Upper lobe of left lung (tissue), 6 donors: ENCODE data around the gene RPS2. TPM values are rescaled to one million over a fixed set of nuclear protein-coding genes. Genes with fewer than 3 reads are reported as not detected.

Source experiments
- ATAC-seq, 2 donors: fragments of 200-7000 bp; cut with Tn5 transposase; one replicate each; pipeline ENCODE4 v1.9.1; 2022; ENCODE audit warnings: mild to moderate bottlenecking in 2 of 2, moderate library complexity in 2 of 2; ENCODE audit not compliant: low FRiP score in 2 of 2
- DNase-seq, 2 donors: peaks; one replicate each; pipeline ENCODE4 v3.0.0-alpha.2; 2019 to 2020
- H3K27ac ChIP-seq, 4 donors: fragments of 200-600 bp; sonication (generic); one replicate each; pipeline ENCODE4 v1.5.1; 2016 to 2019
- H3K27me3 ChIP-seq, 4 donors: fragments of 200-600 bp; sonication (generic); one replicate each; pipeline ENCODE4 v1.5.1; 2017 to 2019
- H3K36me3 ChIP-seq, 4 donors: fragments of 200-600 bp; sonication (generic); one replicate each; pipeline ENCODE4 v1.5.1; 2016 to 2019
- H3K4me1 ChIP-seq, 4 donors: fragments of 200-600 bp; sonication (generic); one replicate each; pipeline ENCODE4 v1.5.1; 2018 to 2019
- H3K4me3 ChIP-seq, 4 donors: fragments of 200-600 bp; sonication (generic); one replicate each; pipeline ENCODE4 v1.5.1; 2017 to 2019; ENCODE audit warnings: mild to moderate bottlenecking in 2 of 4, moderate library complexity in 1 of 4
- H3K9me3 ChIP-seq, 4 donors: fragments of 200-600 bp; sonication (generic); one replicate each; pipeline ENCODE4 v1.5.1; 2018 to 2019
- EP300 ChIP-seq, 4 donors: sonication (generic); formaldehyde crosslinking; IDR thresholded peaks; one replicate each; pipeline ENCODE4 v1.5.1; 2017; ENCODE audit warnings: antibody characterized with exemption in 4 of 4, control low read depth in 2 of 4
- POLR2A ChIP-seq, 4 donors: fragments of 450-650 bp; IDR thresholded peaks; one replicate each; pipeline ENCODE4 v1.5.1; 2016 to 2017; ENCODE audit warnings: antibody characterized with exemption in 4 of 4, mild to moderate bottlenecking in 2 of 4
- POLR2AphosphoS5 ChIP-seq, 2 donors: sonication (generic); formaldehyde crosslinking; IDR thresholded peaks; one replicate each; pipeline ENCODE4 v1.5.1; 2017; ENCODE audit warnings: antibody characterized with exemption in 2 of 2
- WGBS, 2 donors: methylation state at CpG; one replicate each; pipeline ENCODE4 v1.1.5; 2017 to 2018; 5-methylcytosine and 5-hydroxymethylcytosine counted together
- total RNA-seq, 6 donors: library from RNA; depleted of rRNA in 4 of 6; stranded (reverse); fragments of >200 nt in 4 of 6; gene quantifications; one replicate each; pipeline versions ENCODE4 v1.1.0 to v1.2.1, GENCODE V29; 2016 to 2021
- TF ChIP-seq, protein P1 (sequence below), 6 experiments: fragments of 450-650 bp in 4 of 6; fragments of 200-600 bp in 2 of 6; sonication (generic) in 2 of 6; IDR thresholded peaks; one replicate each; pipeline ENCODE4 v1.5.1; 2016 to 2019; ENCODE audit warnings: antibody characterized with exemption in 6 of 6
- donor health status: DM: no; HTN: no; CAD: no; lungs with moderate emphysema.
- donor health status: DM: no; HTN: yes; CAD: no; lungs with severe emphysema.

Gene RPS2
- total RNA-seq, 6 donors from 2014 or later: 1,128 to 1,943 (median 1,579) TPM

DNA sequence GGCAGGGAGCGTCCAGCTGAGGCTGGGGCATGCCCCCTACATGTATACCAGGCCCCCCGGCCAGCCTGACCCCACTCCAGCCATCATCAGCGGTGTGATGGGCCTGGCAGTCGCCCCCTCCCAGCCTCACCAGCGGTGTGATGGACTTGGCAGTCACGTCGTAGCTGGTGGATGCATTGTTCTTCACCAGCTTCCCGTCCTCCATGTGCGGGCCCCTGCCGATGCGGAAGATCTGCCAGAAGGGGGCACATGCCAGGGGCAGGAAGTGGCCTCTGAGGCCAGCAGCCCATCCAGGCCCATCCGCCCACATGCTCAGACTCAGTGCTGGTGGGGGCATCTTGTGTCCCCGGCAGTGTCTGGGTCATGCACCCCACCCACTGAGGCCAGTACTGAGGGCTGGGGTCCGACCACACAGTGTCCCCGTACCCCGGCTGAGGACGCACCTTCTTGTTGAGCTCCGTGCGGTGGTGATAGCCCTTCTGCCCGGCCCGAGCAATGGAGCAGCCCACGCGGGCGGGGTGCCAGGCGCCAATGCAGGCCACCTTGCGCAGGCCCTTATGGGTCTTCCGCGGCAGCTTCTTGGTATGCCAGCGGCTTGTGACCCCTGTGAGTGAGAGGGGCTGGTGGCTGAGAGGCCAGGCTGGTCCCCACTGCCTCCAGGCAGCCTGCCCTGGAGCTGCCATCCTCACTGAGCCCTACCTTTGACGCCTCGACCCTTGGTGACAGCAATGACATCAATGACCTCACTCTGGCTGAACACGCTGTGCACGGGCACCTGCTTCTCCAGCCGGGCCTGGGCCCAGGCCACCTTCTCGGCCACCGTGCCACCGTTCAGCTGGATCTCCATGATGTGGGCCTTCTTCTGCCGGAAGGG lies 17.9 kb downstream of the RPS2 start:
- no peaks in the 10 kb centered on the region for H3K27me3 ChIP-seq
- H3K9me3 ChIP-seq: no peaks in the 10 kb centered on the region
- WGBS, 2 donors: 60 to 83% methylated on average over 1 to 38 of the region's 38 CpGs
- H3K36me3 ChIP-seq: no peaks in the 10 kb centered on the region
- peaks cover 8 to 21% (median 10%) of the 10 kb centered on the region in 4 donors for H3K4me1 ChIP-seq
- H3K27ac ChIP-seq: no peak overlapping the region
- DNase-seq (peak in 1 of 2 donors; percentile 83), ATAC-seq (no peak)
- TF ChIP-seq POLR2A (IDR thresholded peaks at IDR 0.05) (no peak), EP300 (IDR thresholded peaks at IDR 0.05) (no peak), POLR2AphosphoS5 (IDR thresholded peaks at IDR 0.05) (no peak)
- TF ChIP-seq, protein P1, sequence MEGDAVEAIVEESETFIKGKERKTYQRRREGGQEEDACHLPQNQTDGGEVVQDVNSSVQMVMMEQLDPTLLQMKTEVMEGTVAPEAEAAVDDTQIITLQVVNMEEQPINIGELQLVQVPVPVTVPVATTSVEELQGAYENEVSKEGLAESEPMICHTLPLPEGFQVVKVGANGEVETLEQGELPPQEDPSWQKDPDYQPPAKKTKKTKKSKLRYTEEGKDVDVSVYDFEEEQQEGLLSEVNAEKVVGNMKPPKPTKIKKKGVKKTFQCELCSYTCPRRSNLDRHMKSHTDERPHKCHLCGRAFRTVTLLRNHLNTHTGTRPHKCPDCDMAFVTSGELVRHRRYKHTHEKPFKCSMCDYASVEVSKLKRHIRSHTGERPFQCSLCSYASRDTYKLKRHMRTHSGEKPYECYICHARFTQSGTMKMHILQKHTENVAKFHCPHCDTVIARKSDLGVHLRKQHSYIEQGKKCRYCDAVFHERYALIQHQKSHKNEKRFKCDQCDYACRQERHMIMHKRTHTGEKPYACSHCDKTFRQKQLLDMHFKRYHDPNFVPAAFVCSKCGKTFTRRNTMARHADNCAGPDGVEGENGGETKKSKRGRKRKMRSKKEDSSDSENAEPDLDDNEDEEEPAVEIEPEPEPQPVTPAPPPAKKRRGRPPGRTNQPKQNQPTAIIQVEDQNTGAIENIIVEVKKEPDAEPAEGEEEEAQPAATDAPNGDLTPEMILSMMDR (IDR thresholded peaks at IDR 0.05): no peak
- H3K4me3 ChIP-seq: no peak overlapping the region

DNA sequence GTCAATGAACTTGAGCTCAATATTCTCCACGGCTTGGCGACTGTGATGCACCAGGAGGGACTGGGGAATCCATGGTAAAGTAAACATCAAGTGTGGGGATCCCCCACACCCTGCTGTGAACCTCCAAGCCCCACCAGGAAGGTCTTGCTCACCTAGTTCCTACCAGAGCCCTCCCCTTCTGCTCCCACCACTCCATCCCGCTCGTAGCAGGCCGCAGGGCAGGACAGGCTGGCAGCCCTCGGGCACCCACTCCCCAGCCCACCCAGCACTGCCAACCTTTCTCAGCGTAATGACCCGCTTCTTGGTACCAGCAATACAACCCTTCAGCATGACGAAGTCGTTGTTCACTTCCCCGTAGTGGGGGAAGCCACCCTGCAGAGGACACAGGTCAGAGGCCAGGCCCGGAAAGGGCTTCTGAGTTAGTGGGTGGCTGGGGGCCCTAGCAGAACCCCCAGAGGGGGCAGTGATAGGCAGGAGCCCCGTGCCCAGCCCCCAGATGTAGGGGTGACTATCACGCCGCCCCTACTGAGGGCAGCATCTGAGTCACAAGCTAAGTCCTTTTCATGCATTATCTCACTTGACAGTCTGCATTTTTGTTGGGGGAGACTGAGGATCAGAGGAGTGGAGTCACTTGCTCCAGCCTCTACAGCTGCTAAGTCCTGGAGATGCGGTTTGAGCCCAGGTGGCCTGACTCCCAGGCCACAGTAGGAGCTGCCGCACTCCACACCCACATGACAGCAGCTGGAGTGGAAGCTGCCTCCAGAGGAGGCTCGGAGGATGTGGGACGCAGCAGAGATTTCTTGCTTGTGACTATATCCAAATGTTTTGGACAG lies 18.9 kb downstream of the RPS2 start:
- Histone ChIP-seq H3K27ac (no peak overlapping the region), H3K36me3 (peaks cover 0 to 4% (median 3%) of the 10 kb centered on the region in 4 donors), H3K4me3 (no peak overlapping the region), H3K4me1 (peaks cover 13 to 23% (median 14%) of the 10 kb centered on the region in 4 donors), H3K9me3 (no peaks in the 10 kb centered on the region), H3K27me3 (no peaks in the 10 kb centered on the region)
- DNase-seq (no peak), ATAC-seq (no peak)
- 85 to 90% methylated on average over 15 to 19 of the region's 19 CpGs for WGBS, 2 donors
- TF ChIP-seq, protein P1 (IDR thresholded peaks at IDR 0.05): no peak
- TF ChIP-seq POLR2A (IDR thresholded peaks at IDR 0.05) (no peak), EP300 (IDR thresholded peaks at IDR 0.05) (no peak), POLR2AphosphoS5 (IDR thresholded peaks at IDR 0.05) (no peak)

DNA sequence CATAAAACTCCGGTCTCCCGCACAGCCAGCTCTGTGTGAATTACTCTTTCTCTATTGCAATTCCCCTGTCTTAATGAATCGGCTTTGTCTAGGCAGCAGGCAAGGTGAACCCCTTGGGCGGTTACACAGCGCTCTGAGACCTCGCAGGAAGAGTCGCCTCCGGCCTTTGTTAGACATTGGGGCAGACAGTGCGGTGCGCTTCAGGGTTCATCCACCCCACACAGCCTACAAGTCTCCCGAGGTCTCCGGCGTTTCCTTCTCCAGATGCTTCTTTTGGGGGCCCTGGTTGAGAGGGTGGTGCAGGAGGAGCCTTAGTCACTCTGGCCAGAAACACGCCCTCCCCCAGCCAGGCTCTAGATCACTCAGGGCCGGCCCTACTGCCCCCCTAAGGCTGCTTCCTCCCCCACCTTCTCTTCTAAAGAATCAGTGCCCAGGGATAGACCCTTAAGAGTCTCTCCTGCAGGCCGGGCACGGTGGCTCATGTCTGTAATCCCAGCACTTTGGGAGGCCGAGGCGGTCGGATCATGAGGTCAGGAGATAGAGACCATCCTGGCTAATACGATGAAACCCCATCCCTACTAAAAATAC lies 19.9 kb downstream of the RPS2 start:
- ATAC-seq (no peak), DNase-seq (no peak)
- peaks cover 0 to 15% (median 13%) of the 10 kb centered on the region in 4 donors for H3K36me3 ChIP-seq
- peaks cover 13 to 23% (median 14%) of the 10 kb centered on the region in 4 donors for H3K4me1 ChIP-seq
- TF ChIP-seq EP300 (IDR thresholded peaks at IDR 0.05): no peak
- TF ChIP-seq, protein P1 (IDR thresholded peaks at IDR 0.05): no peak
- no peak for TF ChIP-seq POLR2A (IDR thresholded peaks at IDR 0.05)
- TF ChIP-seq POLR2AphosphoS5 (IDR thresholded peaks at IDR 0.05): no peak
- H3K9me3 ChIP-seq: no peaks in the 10 kb centered on the region
- no peak overlapping the region for H3K4me3 ChIP-seq
- WGBS, 2 donors: 92% methylated on average over 21 of the region's 21 CpGs
- no peak overlapping the region for H3K27ac ChIP-seq
- no peaks in the 10 kb centered on the region for H3K27me3 ChIP-seq

DNA sequence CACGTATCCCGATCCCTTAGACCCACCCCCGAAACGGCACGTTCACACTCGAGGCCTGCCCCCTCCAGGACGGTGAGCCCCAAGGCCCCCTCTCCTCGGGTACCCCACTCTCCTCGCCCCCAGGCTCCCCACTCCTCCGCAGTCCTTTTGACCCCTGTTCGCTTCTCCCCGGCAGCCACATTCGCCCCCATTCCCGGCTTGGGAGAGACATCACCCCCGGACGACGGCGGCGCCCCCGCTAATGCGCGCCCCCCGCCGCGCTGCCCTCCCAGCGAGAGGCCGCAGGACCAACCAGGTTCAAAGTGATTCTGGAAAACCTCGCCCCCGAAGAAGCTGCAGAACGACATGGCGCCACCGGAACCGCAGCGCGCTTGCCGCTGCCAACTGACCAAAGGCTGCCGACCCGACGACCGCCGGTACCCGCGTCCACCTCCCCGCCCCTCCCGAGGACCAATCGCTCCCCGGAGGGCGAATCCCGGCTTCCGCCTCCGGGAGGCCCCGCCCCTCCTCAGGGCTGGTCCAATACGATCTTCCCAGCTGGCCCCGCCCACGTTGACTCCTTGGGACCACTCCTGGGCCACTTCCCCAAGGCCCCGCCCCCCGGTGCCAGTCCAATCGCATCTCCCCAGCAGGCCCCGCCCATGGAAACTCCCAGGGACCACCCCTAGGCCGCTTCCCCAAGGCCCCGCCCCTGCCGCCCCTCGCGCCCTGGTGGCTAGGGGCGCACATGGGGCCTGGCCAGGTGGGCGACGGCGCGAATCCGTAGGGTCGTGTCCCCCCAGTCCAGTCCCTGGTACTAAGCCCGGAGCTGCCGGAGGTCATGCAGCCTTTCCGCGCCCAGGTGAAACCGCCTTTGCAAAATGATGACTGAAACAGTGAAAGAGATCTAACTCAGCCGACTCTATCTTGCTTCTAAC lies 21.6 kb downstream of the RPS2 start, which contains the start of gene MSRB1:
Gene MSRB1 (minus strand): TSS at position 390 of the 917 bp plus-strand sequence. CDS start 43 bp downstream, at position 347.
- Histone ChIP-seq H3K4me3 (peak within 1 kb of the TSS; percentile 77 to 96 (median 91)), H3K9me3 (no peaks in the 10 kb centered on the region), H3K4me1 (peaks cover 13 to 23% (median 16%) of the 10 kb centered on the region in 4 donors), H3K27ac (peak within 1 kb of the TSS; percentile 80 to 96 (median 88)), H3K27me3 (no peaks in the 10 kb centered on the region), H3K36me3 (peaks cover 3 to 31% (median 29%) of the 10 kb centered on the region in 4 donors)
- peak; percentile 98 for ATAC-seq
- peak; percentile 98 to 100 for DNase-seq
- TF ChIP-seq POLR2A (IDR thresholded peaks at IDR 0.05): peak; percentile 43 to 95 (median 68)
- TF ChIP-seq POLR2AphosphoS5 (IDR thresholded peaks at IDR 0.05): peak; percentile 84 to 95
- no peak for TF ChIP-seq EP300 (IDR thresholded peaks at IDR 0.05)
- TF ChIP-seq, protein P1 (IDR thresholded peaks at IDR 0.05): peak in 2 of 6 experiments; percentile 12 to 16
- 2 to 4% methylated on average over 45 to 49 of the region's 77 CpGs for WGBS, 2 donors
